ENCODE measurements around the gene FRG2. TPM values are rescaled to one million over a fixed set of nuclear protein-coding genes. Genes with fewer than 3 reads are reported as not detected.
"Not testable (repeated sequence)": the region's sequence is repeated elsewhere in the genome, so short reads cannot be mapped to it uniquely, and the experiment has no call there.

The FRG2 gene
- not detected for total RNA-seq

- DNase-seq (ENCODE audit: low spot score); ATAC-seq; intact Hi-C loops (cut with DNase I): not testable (repeated sequence)
Measured at GRCh38 chr4:190027156-190027555, at the start of gene FRG2. TSS of gene FRG2 (minus strand) at chr4:190027256. CDS start at chr4:190027204, 52 bp downstream.

- DNase-seq (ENCODE audit: low spot score), result not testable (repeated sequence)
Measured at GRCh38 chr4:190068351-190068750, 41.3 kb upstream of the FRG2 start.

GRCh38 chr4:190064805-190065204 lies 37.7 kb upstream of the FRG2 start:
- ATAC-seq; DNase-seq (ENCODE audit: low spot score); intact Hi-C loops (cut with DNase I): not testable (repeated sequence)

More at GRCh38 chr4:190068351-190068750, 41.3 kb upstream of the FRG2 start:
- intact Hi-C loops (cut with DNase I); ATAC-seq: not testable (repeated sequence)

GRCh38 chr4:190064342-190064741 lies 37.3 kb upstream of the FRG2 start, which contains the start of gene DBET:
TSS of gene DBET (plus strand) at chr4:190064502.
- intact Hi-C loops (cut with DNase I); ATAC-seq; DNase-seq (ENCODE audit: low spot score): not testable (repeated sequence)

GRCh38 chr4:190058997-190059396 lies 31.9 kb upstream of the FRG2 start:
- intact Hi-C loops (cut with DNase I); ATAC-seq; DNase-seq (ENCODE audit: low spot score): not testable (repeated sequence)

DNA sequence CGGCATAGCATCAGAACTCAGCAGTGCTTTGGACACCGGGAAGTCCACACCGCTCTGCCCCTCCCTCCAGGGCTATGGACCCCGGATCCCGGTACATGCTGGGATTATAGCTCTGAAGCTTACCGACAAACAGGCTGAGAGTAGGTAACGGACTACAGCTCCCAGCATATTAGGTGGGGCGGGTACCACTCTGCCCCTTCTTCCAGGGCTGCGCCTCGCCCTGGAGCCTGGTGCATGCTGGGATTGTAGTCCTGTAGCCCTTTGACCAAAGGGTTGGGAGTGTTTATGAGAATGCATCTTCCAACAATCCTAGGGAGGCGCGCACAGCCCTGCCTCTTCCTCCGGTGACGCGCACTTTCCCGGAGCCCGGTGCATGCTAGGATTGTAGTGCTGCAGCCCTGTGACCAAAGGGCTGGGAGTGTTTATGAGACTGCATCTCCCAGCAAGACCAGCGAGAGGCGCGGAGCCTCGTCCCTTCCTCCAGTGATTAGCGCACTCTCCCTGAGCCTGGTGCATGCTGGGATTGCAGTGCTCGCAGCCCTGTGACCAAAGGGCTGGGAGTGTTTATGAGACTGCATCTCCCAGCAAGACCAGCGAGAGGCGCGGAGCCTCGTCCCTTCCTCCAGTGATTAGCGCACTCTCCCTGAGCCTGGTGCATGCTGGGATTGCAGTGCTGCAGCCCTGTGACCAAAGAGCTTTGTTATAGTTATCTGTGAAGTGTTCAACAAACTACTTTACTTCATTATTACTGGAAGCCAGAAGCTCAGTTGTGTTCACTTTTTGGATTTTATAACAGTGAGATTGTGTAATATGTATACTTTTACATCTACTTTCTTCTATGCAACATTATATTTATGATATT lies 22.6 kb upstream of the FRG2 start:
- DNase-seq (ENCODE audit: low spot score); intact Hi-C loops (cut with DNase I); ATAC-seq: not testable (repeated sequence)

- ATAC-seq; intact Hi-C loops (cut with DNase I): not testable (repeated sequence)
Measured at GRCh38 chr4:190047627-190048026, 20.6 kb upstream of the FRG2 start.

DNA sequence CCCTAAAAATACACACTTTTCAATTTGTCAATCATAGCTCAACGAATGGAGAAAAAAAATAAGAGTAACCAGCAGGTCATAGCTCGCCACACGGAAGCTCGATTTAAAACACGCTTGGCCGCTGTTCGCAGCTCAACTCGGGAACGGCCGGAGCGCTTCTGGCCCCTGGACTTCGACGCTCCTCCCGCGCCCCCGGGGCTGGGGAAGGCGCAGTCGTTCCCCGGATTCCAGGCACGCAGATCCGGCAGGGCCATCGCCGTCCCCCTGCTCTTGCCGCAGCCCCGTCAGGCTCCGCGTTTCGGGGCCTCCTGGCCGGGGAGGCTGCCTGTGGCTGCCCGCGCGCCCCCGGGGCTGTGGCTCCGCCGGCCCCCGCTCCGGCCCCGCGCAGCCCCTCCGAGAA lies 13.8 kb upstream of the FRG2 start:
- intact Hi-C loops (cut with DNase I), result not testable (repeated sequence)

More at GRCh38 chr4:190047627-190048026, 20.6 kb upstream of the FRG2 start:
- DNase-seq (ENCODE audit: low spot score), result not testable (repeated sequence)

GRCh38 chr4:190037704-190038388 lies 10.8 kb upstream of the FRG2 start:
- DNase-seq (ENCODE audit: low spot score); intact Hi-C loops (cut with DNase I); ATAC-seq: not testable (repeated sequence)

More for the DNA sequence above, 13.8 kb upstream of the FRG2 start:
- DNase-seq (ENCODE audit: low spot score); ATAC-seq: not testable (repeated sequence)

DNA sequence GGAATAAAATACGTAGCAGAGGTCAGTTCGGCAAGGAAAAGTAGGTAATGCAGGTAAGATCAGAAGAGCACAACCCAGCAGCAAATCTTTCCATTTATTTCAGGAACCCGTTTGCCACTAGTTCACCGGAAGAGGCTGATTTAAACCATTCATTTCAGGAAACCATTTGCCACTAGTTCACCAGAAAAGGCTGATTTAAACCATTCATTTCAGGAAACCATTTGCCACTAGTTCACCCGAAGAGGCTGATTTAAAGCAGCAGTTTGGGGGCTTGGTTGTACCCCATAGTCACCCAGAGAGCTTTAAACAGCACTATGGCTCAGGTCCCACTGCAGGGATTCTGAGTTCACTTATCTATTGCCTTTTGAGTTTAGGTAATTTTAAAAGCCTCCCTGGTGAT lies 4.2 kb upstream of the FRG2 start:
- ATAC-seq; intact Hi-C loops (cut with DNase I); DNase-seq (ENCODE audit: low spot score): not testable (repeated sequence)

DNA sequence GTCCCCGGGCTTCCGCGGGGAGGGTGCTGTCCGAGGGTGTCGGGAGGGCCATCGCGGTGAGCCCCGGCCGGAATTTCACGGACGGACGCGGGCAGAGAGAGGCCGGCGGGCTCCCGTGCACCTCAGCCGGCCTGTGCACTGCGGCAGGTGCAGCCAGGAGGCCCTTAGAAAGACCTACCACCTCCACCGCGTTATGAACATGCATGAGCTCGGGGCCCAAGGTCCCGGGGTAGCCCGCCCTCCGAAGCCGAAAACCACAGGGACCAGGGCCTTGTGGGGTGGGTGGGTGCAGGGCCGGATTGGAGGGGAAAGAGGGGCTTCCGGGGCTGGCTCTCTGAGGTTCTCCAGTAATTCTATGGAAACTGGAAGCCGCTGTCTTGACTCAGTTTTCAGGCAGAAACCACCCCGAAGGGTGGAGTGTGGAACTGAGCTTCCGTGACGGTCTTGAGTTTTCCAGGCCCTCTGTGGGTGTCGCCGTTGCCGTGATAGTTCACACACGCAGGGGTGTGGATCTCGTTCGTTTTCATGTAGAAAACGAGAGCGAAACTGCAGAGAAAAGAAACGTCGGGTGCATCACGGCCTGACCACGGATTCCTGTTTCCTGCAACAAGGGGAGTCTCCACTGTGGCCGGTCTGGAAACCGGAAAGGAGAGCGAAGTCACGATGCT lies 4.3 kb downstream of the FRG2 start:
- intact Hi-C loops (cut with DNase I); DNase-seq (ENCODE audit: low spot score): not testable (repeated sequence)
- peak; percentile 83 for ATAC-seq

DNA sequence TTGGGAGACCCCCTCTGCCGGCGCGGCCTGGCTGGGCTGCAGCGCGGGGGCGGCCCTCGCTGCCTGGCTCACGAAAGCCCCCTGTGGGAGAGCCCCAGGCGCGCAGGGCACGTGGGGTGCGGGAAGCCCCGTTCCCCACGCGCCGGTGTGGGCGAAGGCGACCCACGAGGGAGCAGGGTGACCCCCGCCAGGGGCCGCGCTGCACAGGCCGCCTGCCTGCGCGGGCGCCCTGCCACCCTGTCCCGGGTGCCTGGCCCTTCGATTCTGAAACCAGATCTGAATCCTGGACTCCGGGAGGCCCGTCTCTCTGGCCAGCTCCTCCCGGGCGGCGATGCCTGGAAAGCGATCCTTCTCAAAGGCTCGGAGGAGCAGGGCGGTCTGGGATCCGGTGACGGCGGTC lies 5.1 kb downstream of the FRG2 start:
- DNase-seq (ENCODE audit: low spot score); intact Hi-C loops (cut with DNase I); ATAC-seq: not testable (repeated sequence)

- peak; percentile 22 for ATAC-seq
Measured at GRCh38 chr4:190020790-190021717, 6.0 kb downstream of the FRG2 start.

GRCh38 chr4:190019859-190020463 lies 7.1 kb downstream of the FRG2 start:
- DNase-seq (ENCODE audit: low spot score); ATAC-seq; intact Hi-C loops (cut with DNase I): not testable (repeated sequence)

More at GRCh38 chr4:190020790-190021717, 6.0 kb downstream of the FRG2 start:
- no peak for DNase-seq (ENCODE audit: low spot score)
- intact Hi-C loops (cut with DNase I), result no loop called here

DNA sequence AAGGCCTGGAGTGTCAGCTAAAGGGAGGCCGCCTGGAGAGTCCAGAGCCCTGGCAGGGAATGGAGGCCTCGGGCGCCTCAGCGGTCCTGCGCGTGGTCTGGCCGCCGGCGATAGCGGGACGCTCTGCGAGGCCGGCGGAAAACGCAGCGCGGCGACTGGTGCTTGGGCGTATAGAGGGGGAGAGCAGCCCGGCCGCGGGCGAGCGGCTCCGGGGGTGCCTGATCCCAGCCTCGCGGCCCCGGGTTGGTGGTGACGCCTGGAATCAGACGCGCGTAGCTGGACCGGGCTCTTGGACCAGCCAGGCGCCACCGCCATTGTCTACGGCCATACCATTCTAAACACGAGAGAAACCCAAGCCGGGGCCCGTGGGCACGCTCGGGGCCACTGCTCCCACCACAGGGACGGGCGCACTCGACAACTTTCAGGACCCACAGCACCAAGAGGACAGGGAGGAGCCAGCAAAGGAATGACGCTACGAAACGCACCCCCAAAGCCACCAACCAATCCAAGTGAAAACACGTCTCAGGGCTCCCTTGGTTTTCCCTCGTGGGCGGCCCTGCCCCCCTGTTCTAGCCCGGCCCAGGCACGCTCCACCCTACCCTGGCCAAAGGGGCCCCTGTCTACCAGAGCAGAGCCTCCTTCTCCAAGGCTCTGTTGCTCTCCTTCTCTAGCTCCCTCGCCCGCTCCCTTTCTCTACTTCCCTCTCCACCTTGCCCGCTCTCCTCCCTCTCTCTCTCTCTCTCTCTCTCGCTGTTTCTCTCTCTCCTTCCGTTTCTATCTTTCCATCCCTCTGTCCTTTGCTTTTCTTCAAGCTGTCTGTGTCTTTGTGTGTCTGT lies 7.8 kb downstream of the FRG2 start:
- intact Hi-C loops (cut with DNase I), result no loop called here
- DNase-seq (ENCODE audit: low spot score) (no peak), ATAC-seq (no peak)

DNA sequence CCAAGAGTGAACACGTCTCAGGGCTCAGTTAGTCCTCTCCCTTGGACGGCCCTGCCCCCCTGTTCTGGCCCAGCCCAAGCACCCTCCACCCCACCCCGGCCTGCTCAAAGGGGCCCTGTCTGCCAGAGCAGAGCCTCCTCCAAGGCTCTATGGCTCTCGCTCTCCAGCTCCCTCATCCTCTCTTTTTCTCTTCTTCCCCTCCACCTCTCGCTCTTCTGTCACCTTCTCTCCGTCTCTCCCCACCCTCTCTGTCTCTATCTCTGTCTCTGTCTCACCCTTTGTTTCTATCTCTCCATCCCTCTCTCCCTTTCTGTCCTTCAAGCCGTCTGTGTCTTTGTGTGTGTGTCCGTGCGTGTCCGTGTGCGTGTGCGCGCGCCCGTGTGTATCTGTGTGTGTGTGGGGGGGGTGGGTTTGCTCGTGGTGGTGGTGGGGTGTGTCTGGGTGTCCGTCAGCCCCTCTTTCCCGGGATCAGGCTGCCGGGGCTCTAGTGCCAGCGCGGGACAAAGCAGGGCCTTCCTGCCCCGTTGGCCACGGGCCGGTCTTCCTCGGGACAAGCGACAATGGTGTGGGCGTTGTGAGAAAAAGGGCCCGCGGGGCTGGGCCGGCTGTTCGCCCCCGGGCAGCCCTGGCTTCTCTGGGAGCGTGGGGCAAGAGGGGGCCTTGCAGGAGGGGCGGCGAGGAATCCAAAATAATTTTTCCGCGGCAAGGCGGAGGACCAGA lies 8.7 kb downstream of the FRG2 start:
- intact Hi-C loops (cut with DNase I), result no loop called here
- no peak for ATAC-seq
- DNase-seq (ENCODE audit: low spot score), result no peak

All from sciatic nerve (tissue), 2 donors.